Measurements from ENCODE around the gene RAD51B.

Gene RAD51B

DNA sequence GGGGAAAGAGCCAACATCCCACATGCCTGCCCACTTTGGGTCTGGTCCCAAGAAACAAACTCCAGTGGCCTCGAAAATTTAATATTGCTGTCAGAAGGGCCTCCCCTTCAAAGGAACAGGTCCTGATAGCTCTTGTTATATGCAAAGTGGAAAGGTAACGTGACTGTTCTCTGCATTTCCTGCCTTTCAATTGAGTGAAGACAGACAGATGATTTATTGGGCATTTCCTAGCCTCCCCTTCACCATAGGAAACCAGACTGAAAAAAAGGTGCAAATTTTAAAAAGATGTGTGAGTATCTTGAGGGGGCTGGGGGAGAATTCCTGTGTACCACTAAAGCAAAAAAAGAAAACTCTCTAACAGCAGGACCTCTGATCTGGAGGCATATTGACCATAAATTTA is 738.1 kb downstream of the RAD51B start:
- no peak overlapping the region for H3K27ac ChIP-seq
- ChIA-PET CTCF (no interaction called here), POLR2A (ENCODE audit: low non-redundant PET) (no interaction called here)
- DNase-seq (ENCODE audit: low spot score) = no peak
- TF ChIP-seq CTCF (conservative IDR thresholded peaks at IDR 0.05; ENCODE audit: low read depth) = no peak

DNA sequence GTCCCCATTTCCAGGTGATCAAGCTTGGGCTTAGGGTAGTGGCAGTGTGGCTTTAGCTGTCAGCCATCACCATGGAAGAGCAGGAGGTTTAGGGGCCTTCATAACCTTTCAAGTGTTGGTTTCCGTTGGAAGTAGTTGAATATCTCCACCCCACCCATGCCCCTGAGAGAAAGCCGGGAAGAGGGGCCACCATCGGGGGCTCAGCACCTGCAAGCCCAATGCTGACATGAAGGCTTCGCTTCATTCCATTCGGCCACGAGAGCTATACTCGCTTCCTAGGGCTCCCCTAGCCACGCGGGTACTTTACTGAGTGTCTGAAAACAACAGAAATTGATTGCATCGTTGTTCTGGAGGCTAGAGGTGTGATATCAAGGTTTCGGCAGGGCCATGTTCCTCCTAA is 738.5 kb downstream of the RAD51B start:
- TF ChIP-seq CTCF (conservative IDR thresholded peaks at IDR 0.05; ENCODE audit: low read depth) = no peak
- no peak for DNase-seq (ENCODE audit: low spot score)
- ChIA-PET CTCF (no interaction called here), POLR2A (ENCODE audit: low non-redundant PET) (no interaction called here)
- no peak overlapping the region for H3K27ac ChIP-seq

- no peak for DNase-seq (ENCODE audit: low spot score)
- no peak for TF ChIP-seq CTCF (conservative IDR thresholded peaks at IDR 0.05; ENCODE audit: low read depth)
- POLR2A ChIA-PET (ENCODE audit: low non-redundant PET) = no interaction called here
- CTCF ChIA-PET = no interaction called here
- H3K27ac ChIP-seq = no peak overlapping the region; the same call in 1 of the 2 replicates
These were observed 740.4 kb downstream of the RAD51B start for GRCh38 chr14:68559949-68560348.

DNA sequence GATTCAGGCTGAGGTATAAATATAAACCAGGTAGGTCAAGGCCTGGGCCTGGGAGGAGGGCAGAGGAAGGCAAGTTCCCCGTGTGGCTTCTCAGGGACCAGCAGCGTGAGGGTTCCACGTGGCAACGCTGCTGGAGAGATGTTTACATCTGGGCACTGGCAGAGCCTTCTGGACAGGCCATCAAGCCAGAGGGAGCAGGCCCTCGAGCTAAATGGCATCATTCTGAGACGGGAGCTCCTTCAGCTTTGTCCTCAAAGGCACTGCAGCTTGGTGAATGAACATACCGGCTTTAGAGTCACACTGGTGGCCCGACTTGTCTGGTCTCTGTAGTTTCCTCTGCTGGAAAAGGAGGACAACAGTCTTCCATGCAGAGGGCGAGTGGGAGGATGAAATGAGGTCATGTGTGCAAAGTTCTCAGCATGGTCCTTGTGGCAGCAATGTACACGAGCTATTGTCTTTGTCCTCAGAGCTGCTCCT is 742.0 kb downstream of the RAD51B start:
- ChIA-PET POLR2A (ENCODE audit: low non-redundant PET) (no interaction called here), CTCF (no interaction called here)
- TF ChIP-seq CTCF (conservative IDR thresholded peaks at IDR 0.05; ENCODE audit: low read depth) = no peak
- peak overlapping the region; percentile 11; the same call in 1 of the 2 replicates for H3K27ac ChIP-seq
- no peak for DNase-seq (ENCODE audit: low spot score)

GRCh38 chr14:68562911-68563250 is 743.3 kb downstream of the RAD51B start:
- DNase-seq (ENCODE audit: low spot score) = no peak
- ChIA-PET CTCF (interaction anchor here (0.6 kb wide), 1 partner anchor 27 kb away, joined by 3 read pairs; no protein-coding TSS in a partner anchor), POLR2A (ENCODE audit: low non-redundant PET) (no interaction called here)
- H3K27ac ChIP-seq = peak overlapping the region; percentile 28; the same call in 1 of the 2 replicates
- no peak for TF ChIP-seq CTCF (conservative IDR thresholded peaks at IDR 0.05; ENCODE audit: low read depth)

DNA sequence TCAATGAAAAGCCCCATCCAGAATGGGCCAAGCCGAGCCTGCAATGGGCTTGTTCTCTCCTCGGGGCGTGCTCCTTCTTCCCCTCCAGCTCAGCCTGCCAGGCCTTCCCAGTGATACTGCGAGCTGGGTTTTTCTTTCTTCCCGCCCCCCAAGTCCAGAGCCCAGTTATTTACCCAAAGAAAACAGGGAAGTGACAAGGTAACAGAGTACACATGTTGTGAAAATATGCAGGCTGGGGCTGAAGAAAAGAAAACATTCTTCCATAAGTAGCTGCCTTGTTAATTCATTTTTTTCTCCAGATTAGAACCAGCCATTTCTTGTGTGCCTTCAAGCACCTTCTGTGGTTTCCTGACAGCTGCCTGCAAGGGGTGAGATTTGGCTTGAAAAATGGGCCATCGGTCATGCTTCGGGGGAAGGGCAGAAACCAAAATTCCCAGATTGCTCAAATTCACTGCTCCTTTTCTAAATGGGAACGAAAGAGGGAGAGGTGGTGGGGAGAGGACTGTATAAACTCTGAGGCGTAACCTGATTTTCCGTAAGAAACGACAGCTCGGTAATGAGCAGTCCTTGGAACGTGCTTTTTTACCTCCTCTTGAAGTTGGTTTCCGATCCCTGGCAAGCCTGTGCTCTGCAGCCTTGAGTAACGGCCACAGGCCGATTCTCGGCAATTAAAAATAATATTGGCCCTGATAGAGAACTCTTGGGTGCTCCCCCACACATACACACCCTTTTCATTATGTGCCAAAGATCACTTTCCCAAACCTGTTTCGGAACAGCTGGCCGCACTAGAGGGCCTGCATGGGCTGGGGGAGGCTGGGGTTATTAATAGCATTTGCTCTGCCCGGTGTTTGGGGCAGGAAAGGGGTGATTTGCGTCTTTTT is 743.9 kb downstream of the RAD51B start:
- ChIA-PET POLR2A (ENCODE audit: low non-redundant PET) (no interaction called here), CTCF (interaction anchor here (0.6 kb wide), 2 partner anchors 27 to 78 kb away, joined by 3 to 4 read pairs; no protein-coding TSS in a partner anchor)
- no peak for TF ChIP-seq CTCF (conservative IDR thresholded peaks at IDR 0.05; ENCODE audit: low read depth)
- H3K27ac ChIP-seq = peak overlapping the region; percentile 28; the same call in 1 of the 2 replicates
- no peak for DNase-seq (ENCODE audit: low spot score)

Data from RWPE1 (cell line).